ENCODE measurements around the gene MBD3L1.

- TF ChIP-seq CTCF (IDR thresholded peaks at IDR 0.05) (no peak), EZH2phosphoT487 (IDR thresholded peaks at IDR 0.05) (no peak)
Observed at GRCh38 chr19:8811315-8812172, 20.6 kb upstream of the MBD3L1 start.

All from neural progenitor cell (in vitro differentiated cells).